GM12892 (cell line): ENCODE measurements around the gene CIRBP.

ENCODE experiments used
- POLR2A ChIP-seq: IDR thresholded peaks from 2 replicates; pipeline ENCODE4 v1.6.1; 2011; ENCODE audit warnings: low read depth, low read length, control low read depth
- POLR2AphosphoS5 ChIP-seq: IDR thresholded peaks from 2 replicates; pipeline ENCODE4 v1.6.1; 2011; ENCODE audit warnings: low read depth, low read length, control low read depth
- TAF1 ChIP-seq: IDR thresholded peaks from 2 replicates; pipeline ENCODE4 v1.6.1; 2011; ENCODE audit warnings: low read depth, mild to moderate bottlenecking, control low read depth, low read length, borderline replicate concordance

DNA sequence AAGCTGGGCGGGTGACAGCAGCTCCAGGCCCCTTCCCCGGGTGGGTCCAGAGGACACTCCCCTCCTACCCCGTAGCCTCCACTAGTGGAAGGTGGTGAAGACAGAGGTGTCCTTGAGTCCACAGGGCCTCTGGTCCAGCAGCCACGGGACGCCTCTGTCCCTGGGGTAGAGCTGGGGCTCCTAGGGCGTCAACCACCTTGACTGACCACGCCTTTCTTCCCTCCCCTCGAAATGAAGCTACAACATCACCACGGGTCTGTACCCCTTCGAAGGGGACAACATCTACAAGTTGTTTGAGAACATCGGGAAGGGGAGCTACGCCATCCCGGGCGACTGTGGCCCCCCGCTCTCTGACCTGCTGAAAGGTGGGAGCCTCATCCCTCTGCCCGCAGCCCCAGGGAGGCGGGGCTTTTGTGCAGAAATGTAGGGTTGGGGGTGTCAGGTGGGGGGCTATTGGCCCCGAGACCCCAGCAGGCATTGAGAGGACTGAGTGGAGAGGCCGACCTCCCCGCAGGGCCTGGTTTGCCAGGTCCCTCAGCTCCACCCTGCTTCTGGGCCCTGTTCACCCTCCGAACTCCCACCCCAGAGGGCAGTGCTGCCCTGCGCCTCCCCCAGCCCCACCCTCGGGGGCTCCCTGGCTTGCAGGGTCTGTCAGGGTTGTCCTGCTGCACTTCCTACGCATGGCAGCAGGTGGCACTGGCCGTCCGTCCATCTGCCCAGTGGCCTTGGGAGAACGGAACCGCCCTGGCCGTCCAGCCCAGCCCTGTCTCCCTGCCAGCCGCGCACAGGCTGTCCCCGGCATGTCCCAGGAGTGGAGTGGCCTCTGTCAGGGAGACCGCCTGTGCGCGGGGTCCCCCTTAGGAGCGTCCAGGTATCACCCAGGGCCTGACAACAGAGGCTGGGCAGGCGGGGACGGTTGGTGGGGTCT lies 47.9 kb upstream of the CIRBP start:
- TF ChIP-seq POLR2A, result no peak
- TF ChIP-seq POLR2AphosphoS5, result no peak
- no peak for TF ChIP-seq TAF1
